ENCODE results near the gene NCKAP5. TPM values are rescaled to one million over a fixed set of nuclear protein-coding genes. Genes with fewer than 3 reads are reported as not detected.

The NCKAP5 gene
- total RNA-seq, 3 donors from 2014 or later (not counting 1 experiment from before 2014, with no cell fraction given): 0.12 to 0.20 TPM; not detected in 1

GRCh38 chr2:133525613-133526529, 42.4 kb downstream of the NCKAP5 start:
- no peaks in the 10 kb centered on the region for H3K4me1 ChIP-seq (ENCODE audit: control insufficient read depth, insufficient read depth, low read length)
- no peak overlapping the region for H3K4me3 ChIP-seq (ENCODE audit: low read length)
- ATAC-seq (no peak), DNase-seq (no peak)
- Mint-ChIP-seq H3K27me3 (ENCODE audit: low read depth in 2 of 2) (peaks cover 0 to 3% of the 10 kb centered on the region in 2 donors), H3K9me3 (peaks cover 3 to 8% of the 10 kb centered on the region in 2 donors), H3K36me3 (no peaks in the 10 kb centered on the region), H3K4me3 (no peak overlapping the region), H3K27ac (no peak overlapping the region), H3K4me1 (no peaks in the 10 kb centered on the region)
- TF ChIP-seq, protein P1, sequence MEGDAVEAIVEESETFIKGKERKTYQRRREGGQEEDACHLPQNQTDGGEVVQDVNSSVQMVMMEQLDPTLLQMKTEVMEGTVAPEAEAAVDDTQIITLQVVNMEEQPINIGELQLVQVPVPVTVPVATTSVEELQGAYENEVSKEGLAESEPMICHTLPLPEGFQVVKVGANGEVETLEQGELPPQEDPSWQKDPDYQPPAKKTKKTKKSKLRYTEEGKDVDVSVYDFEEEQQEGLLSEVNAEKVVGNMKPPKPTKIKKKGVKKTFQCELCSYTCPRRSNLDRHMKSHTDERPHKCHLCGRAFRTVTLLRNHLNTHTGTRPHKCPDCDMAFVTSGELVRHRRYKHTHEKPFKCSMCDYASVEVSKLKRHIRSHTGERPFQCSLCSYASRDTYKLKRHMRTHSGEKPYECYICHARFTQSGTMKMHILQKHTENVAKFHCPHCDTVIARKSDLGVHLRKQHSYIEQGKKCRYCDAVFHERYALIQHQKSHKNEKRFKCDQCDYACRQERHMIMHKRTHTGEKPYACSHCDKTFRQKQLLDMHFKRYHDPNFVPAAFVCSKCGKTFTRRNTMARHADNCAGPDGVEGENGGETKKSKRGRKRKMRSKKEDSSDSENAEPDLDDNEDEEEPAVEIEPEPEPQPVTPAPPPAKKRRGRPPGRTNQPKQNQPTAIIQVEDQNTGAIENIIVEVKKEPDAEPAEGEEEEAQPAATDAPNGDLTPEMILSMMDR (IDR thresholded peaks at IDR 0.05): no peak
- no peak overlapping the region for H3K27ac ChIP-seq (ENCODE audit: low read length)
- 89% methylated on average over 3 of the region's 5 CpGs for WGBS (ENCODE audit: insufficient coverage)
- H3K9me3 ChIP-seq (ENCODE audit: control insufficient read depth, insufficient read depth, low read length): no peaks in the 10 kb centered on the region
- no peaks in the 10 kb centered on the region for H3K36me3 ChIP-seq (ENCODE audit: control insufficient read depth, insufficient read depth, low read length)
- intact Hi-C loops (cut with micrococcal nuclease): no loop called here
- H3K27me3 ChIP-seq (ENCODE audit: control insufficient read depth, insufficient read depth, low read length): no peaks in the 10 kb centered on the region

DNA sequence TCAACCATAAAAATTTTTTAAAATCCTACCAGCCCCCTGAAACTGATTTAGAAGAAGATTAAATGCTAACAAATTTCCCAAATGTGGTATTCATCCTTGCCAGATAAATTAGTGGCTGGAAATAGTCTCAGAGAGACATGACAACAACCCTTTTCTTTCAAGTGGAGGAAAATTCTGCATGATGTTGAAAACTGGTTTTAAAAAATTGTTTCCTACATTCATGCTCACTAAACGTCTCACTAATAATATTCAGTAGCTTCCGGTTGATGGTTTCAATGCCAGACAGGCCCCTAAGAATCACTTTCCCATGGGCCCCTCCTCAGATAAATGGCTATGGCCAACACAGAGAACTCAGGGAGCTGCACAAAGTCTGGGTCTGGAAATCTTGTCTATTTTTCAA, 43.2 kb downstream of the NCKAP5 start:
- H3K9me3 ChIP-seq (ENCODE audit: control insufficient read depth, insufficient read depth, low read length): no peaks in the 10 kb centered on the region
- Mint-ChIP-seq H3K36me3 (no peaks in the 10 kb centered on the region), H3K4me1 (no peaks in the 10 kb centered on the region), H3K27ac (no peak overlapping the region), H3K9me3 (peaks cover 3 to 8% of the 10 kb centered on the region in 2 donors), H3K27me3 (ENCODE audit: low read depth in 2 of 2) (peaks cover 0 to 3% of the 10 kb centered on the region in 2 donors), H3K4me3 (no peak overlapping the region)
- TF ChIP-seq, protein P1 (IDR thresholded peaks at IDR 0.05): no peak
- WGBS (ENCODE audit: insufficient coverage): 73% methylated on average over 2 of the region's 2 CpGs
- H3K27me3 ChIP-seq (ENCODE audit: control insufficient read depth, insufficient read depth, low read length): no peaks in the 10 kb centered on the region
- intact Hi-C loops (cut with micrococcal nuclease): no loop called here
- DNase-seq (no peak), ATAC-seq (no peak)
- no peaks in the 10 kb centered on the region for H3K4me1 ChIP-seq (ENCODE audit: control insufficient read depth, insufficient read depth, low read length)
- H3K27ac ChIP-seq (ENCODE audit: low read length): no peak overlapping the region
- no peaks in the 10 kb centered on the region for H3K36me3 ChIP-seq (ENCODE audit: control insufficient read depth, insufficient read depth, low read length)
- no peak overlapping the region for H3K4me3 ChIP-seq (ENCODE audit: low read length)

GRCh38 chr2:133523406-133523805, 44.9 kb downstream of the NCKAP5 start:
- Histone ChIP-seq H3K4me1 (ENCODE audit: control insufficient read depth, insufficient read depth, low read length) (no peaks in the 10 kb centered on the region), H3K9me3 (ENCODE audit: control insufficient read depth, insufficient read depth, low read length) (no peaks in the 10 kb centered on the region), H3K27ac (ENCODE audit: low read length) (no peak overlapping the region), H3K36me3 (ENCODE audit: control insufficient read depth, insufficient read depth, low read length) (no peaks in the 10 kb centered on the region), H3K27me3 (ENCODE audit: control insufficient read depth, insufficient read depth, low read length) (no peaks in the 10 kb centered on the region), H3K4me3 (ENCODE audit: low read length) (no peak overlapping the region)
- intact Hi-C loops (cut with micrococcal nuclease): no loop called here
- Mint-ChIP-seq H3K36me3 (no peaks in the 10 kb centered on the region), H3K27me3 (ENCODE audit: low read depth in 2 of 2) (peaks cover 0 to 3% of the 10 kb centered on the region in 2 donors), H3K9me3 (peaks cover 3 to 6% of the 10 kb centered on the region in 2 donors), H3K4me1 (no peaks in the 10 kb centered on the region), H3K4me3 (no peak overlapping the region), H3K27ac (no peak overlapping the region)
- ATAC-seq (no peak), DNase-seq (no peak)
- TF ChIP-seq, protein P1 (IDR thresholded peaks at IDR 0.05): no peak
- WGBS (ENCODE audit: insufficient coverage): 66% methylated on average over 5 of the region's 5 CpGs
